GM18520 (cell line): ENCODE measurements around the gene ZNF80.
A peak's percentile ranks its signal among the peaks of the same experiment; 100 is the strongest.
"Not testable (repeated sequence)": the region's sequence is repeated elsewhere in the genome, so short reads cannot be mapped to it uniquely, and the experiment has no call there.

Source experiments
- ATAC-seq: cut with Tn5 transposase; IDR thresholded peaks from one replicate; pipeline ENCODE4 v1.9.1; 2021; ENCODE audit not compliant: unreplicated experiment

The ZNF80 gene

DNA sequence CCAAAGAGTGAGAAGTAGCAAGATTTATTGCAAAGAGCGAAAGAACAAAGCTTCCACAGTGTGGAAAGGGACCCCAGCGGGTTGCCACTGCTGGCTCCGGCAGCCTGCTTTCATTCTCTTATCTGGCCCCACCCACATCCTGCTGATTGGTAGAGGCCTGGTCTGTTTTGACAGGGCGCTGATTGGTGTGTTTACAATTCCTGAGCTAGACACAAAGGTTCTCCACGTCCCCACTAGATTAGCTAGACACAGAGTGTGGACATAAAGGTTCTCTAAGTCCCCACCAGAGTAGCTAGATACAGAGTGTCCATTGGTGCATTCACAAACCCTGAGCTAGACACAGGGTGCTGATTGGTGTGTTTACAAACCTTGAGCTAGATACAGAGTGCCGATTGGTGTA lies at the start of gene ZNF80:
Gene ZNF80, minus strand, starts transcription at position 101 of the 400 bp plus-strand sequence. CDS start 504 bp downstream, outside the sequence.
- ATAC-seq, result not testable (repeated sequence)

DNA sequence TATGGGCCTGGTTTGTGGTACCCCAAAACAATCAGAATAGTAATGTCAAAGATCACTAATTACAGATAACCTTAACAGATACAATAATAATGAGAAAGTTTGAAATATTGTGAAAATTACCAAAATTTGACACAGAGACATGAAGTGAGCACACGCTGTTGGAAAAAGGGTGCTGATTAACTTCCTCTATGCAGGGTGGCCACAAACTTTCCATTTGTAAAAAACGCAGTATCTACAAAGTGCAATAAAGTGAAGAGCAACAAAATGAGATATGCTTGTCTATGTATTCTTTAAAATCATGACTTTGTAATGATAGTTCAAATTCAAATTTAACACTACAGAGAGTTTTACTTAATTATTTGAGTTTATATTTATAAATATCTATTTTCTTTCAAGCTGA lies 48.9 kb upstream of the ZNF80 start:
- ATAC-seq, result no peak

DNA sequence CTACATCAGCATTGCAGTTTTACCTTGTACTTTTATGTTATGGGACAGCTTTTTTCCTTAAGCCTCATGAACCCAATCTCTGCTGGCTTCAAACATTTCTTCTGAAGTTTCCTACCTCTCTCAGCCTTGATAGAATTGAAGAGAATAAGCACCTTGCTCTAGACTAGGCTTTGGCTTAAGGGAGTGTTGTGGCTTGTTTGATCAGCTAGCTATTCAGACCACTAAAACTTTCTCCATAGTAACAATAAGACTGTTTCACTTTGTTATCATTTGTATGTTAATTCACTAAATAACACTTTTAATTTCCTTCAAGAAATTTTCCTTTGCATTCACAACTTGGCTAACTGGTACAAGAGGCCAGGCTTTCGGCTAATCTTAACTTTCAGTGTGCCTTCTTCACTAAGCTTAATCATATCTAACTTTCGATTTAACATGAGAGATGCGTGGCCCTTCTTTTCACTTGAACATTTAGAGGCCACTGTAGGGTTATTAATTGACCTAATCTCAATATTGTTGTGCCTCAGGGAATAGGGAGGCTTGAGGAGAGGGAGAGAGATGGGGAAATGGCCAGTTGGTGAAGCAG lies 48.4 kb upstream of the ZNF80 start:
- no peak for ATAC-seq

DNA sequence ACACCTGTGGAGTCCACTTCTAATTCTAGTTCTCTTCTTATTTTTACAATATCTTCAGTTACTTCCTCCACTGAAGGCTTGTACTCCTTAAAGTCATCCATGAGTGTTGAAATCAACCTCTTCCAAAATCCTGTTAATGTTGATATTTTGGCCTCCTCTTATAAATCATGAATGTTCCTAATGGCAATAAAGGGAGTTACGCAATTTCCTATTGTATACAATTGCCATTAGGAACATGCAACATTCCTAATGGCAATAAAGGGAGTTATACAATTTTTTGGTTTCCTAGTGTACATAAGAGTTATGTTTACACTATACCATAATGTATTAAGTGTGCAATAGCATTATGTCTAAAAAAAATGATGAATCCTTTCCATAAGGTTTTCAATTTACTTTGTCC lies 47.3 kb upstream of the ZNF80 start:
- ATAC-seq, result no peak

DNA sequence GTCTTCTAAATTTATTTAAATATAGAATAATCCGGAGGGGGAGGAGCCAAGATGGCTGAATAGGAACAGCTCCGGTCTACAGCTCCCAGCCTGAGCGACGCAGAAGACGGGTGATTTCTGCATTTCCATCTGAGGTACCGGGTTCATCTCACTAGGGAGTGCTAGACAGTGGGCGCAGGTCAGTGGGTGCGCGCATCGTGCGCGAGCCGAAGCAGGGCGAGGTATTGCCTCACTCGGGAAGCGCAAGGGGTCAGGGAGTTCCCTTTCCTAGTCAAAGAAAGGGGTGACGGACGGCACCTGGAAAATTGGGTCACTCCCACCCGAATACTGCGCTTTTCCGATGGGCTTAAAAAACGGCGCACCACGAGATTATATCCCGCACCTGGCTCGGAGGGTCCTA lies 39.5 kb upstream of the ZNF80 start:
- ATAC-seq, result not testable (repeated sequence)

DNA sequence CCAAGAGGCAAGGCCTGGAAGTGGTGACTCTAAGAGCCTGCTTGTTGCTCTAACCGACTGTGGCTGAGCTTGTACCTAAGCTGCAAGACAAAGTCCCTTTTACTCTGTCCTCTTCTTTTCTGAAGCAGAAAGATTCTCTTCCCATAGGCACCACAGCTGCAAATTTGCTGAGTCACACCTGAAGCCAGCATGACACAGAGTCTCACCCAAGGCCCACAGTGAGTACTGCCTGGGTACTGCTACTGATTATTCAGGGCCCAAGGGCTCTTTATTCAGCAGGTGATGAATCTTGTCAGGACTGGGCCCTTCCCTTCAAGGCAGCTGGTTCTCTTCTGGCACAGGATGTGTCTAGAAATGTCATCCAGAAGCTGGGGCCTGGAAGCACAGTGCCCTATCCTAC lies 37.6 kb upstream of the ZNF80 start:
- ATAC-seq, result no peak

DNA sequence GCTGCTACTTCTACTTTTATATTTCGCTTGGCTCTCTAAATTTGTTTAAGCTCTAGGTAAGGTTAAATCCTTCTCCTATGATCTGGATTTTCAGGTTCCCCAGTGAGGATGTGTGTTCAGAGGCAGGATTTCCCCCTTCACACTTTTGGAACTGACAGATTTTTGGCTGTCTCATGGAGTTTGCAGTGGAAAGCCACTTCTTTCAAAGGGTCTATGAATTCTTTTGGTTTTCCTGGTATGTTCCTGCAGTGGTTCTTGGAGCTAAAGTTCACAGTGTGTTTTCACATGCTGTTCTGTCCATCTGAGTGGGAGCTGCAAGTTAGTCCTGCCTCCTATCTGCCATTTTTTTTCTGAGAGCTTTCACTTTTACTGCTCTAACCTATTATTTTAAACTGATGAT lies 34.9 kb upstream of the ZNF80 start:
- no peak for ATAC-seq

DNA sequence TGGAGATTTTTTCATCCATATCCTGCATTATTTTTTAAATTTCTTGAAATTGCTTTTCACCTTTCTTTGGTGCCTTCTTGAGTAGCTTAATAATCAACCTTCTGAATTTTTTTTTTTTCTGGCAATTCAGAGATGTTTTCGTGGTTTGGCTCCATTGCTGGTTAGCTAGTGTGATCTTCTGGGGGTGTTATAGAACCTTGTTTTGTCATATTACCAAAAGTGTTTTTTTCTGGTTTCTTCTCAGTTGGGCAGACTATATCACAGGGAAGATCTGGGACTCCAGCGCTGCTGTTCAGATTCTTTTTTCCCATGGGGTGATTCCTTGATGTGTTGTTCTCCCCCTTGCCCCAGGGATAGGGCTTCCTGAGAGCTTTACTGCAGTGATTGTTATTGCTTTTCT lies 32.6 kb upstream of the ZNF80 start:
- no peak for ATAC-seq

DNA sequence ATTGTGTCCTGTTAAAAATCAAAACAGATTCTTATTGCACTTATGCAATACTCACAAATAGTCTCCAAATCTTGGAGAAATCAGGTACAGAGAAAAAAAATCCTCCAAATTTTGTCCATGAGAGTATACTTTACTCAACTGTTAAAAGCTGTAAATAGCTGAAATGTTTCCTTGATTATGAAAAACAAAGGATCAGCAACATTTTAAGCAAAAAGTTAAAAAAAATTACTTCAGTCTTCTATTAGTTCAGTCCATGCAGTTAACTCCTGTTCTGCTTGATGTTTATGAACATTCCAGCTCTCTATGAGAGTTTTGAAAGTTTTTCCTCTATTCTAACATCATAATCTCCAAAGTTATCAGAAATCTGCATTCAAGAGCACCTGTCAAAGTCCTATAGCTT lies 22.8 kb upstream of the ZNF80 start:
- no peak for ATAC-seq

DNA sequence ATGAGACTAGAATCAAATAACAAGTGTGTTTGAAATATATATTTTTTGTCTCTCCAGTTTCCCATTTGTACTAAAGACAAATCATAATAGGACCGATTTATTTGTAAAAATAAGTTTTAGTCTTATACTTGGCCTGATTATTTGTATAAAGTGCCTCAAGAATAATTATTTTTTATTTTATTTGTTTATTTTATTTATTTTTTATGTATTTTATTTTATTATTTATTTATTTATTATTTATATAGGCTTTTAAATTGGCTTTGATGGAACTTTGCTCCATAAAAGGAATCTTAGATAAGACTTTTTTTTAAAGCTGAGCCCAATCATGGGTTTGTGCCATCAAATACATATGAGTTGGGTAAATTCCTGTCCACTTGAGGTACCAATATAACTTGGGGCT lies 22.2 kb upstream of the ZNF80 start:
- no peak for ATAC-seq

DNA sequence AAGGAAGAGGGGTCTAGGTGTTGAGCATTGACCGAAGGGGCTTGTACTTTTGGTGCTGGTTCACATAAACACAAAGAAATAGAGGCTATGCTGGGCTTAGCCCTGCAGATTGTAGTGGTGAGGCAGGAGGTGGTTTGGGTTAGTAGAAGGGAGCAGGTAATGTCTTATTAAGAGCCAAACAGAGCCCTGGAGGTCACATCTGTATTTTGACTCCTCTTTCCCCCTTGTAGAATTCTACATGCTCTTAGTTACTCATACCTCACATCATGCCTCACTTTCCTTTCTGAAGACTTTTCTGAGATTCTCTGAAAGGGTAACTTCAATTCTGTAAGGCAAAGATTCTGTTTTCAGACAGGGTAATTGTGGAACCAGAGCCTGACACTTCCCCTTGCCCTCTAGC lies 16.1 kb upstream of the ZNF80 start:
- ATAC-seq, result no peak

DNA sequence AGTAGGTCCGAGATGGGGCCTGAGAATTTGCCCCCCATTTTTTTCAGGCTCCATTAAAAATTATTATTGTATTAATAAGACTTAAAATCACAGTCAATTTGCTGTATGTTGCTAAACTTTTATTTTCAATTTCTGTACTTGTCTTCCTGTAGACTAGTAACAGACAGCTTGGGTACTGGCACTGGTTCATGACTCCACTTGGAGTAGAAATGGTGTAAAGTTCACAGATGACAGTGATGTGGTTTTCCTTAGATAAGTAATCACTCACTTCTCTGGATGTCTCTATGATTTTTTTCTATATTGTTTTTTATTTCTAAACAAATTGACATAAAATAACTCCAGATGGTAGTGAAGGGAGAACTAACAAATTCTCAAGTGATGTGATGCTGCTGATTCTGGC lies 15.6 kb upstream of the ZNF80 start:
- ATAC-seq, result no peak

DNA sequence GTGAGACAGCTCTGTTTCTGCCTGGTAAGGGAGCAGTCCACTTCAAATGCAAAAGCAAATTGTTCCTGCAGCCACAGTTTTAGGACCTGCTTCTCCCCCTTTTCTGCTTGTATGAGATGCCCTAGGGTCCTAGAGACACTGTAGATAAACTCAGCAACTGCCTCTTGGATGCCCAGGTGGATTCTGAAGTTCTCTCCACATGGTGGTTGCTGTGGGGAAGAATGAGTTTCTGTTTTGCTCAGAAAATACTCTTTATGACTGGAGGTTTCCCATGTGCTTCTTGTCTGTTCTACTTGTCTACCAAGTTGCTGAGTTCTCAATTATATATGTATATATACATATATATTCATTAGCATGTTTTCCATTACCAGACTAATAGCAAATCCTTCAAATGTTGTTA lies 5.6 kb upstream of the ZNF80 start:
- ATAC-seq, result peak; percentile 98

DNA sequence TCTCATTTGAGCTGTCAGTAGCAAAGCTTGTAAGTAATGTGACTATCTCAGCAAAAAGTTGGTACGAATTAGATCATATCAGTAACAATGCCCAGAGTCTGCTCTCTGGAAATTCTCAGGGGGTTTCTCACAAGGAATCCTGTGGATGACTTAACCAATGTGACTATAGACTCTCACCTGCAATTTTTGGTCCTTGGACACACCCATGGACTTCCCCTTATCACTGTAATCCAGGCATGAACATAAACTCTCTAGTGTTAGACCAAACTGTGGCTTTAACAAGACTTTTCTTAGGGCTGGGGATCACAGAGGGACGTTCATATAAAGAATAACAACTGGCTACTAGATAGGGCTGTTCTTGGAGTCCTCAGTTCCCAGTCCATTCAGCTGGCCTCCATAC lies 3.9 kb upstream of the ZNF80 start:
- ATAC-seq, result no peak

DNA sequence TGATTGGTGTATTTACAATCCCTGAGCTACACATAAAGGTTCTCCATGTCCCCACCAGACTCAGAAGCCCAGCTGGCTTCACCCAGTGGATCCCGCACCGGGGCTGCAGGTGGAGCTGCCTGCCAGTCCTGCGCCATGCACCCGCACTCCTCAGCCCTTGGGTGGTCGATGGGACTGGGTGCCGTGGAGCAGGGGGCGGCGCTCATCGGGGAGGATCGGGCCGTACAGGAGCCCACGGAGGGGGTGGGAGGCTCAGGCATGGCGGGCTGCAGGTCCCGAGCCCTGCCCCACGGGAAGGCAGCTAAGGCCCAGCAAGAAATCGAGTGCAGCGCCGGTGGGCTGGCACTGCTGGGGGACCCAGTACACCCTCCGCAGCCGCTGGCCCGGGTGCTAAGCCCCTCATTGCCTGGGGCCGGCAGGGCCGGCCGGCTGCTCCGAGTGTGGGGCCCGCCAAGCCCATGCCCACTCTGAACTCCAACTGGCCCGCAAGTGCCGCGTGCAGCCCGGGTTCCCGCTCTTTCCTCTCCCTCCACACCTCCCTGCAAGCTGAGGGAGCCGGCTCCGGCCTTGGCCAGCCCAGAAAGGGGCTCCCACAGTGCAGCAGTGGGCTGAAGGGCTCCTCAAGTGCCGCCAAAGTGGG lies 888 bp upstream of the ZNF80 start:
- ATAC-seq, result not testable (repeated sequence)

DNA sequence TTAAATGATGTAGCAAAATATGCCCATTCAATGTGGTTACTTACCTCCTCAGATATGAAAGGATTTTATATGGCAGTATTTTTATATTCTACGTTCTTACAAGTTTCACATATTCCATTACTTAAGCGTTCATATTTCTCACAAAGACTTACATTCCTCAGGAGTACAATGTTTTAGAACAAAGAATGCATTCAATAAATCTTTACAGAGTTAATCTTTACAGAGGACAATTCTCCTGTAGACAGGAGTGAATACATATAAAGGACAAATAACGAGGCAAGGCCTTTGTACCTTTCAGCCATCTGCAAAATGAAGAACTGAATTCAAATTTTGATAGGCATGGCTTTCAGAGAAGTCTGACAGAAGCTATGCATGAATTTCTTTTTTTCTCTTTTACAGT lies 1.9 kb downstream of the ZNF80 start:
- no peak for ATAC-seq

DNA sequence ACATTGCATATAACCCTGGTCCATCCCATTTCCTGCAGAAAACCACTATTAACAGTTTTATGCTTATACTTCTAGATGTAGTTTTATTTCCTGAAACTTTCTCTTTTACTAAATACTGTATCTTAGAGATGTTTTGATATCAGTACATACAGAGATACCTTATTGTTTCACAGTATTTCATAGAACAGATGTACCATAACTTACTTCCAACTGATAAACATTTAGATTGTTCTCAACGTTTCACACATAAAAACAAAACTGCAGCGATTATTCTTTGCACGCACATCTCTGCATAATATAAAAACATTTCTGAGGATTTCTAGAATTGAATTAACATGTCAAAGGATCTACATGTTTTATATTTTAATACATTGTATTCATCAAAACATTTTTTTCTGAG lies 2.6 kb downstream of the ZNF80 start:
- ATAC-seq, result no peak

DNA sequence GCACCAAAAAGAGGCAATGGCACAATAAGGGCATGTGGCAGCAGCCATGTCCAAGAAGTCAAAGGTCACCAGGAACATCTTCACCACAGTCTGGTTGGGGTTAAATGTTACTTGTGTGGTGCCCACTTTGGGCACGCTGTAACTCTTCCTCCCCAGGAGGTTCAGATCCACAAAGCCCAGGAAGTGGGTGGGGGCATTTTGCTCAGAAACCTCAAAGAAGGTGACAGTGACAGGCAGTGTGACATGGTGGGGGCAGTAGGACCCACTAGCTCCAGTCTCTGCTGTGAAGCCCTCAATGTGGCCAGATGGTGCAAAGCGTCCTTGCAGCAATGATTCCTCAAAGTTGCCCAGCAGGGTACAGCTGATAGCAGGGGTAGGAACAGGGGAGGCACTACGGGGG lies 5.8 kb downstream of the ZNF80 start:
- no peak for ATAC-seq

DNA sequence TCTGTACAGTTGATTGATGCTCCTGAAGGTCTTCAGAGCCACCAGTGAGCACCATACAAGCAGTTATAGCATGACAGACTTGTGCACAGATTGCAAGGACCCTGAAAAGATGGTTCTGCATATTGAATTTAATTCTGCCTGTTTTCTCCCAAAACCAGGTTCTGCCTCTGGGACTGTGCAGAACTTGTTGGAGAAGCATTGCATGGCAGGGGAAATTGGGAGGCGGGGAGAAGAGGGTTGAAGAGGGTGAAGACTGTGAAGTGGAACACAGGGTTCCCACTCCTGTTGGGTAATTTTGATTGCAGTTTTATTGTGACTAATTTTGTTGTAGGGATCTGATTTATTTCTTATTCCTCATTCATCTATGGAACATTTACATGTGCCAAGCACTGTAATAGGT lies 10.3 kb downstream of the ZNF80 start:
- ATAC-seq, result no peak

DNA sequence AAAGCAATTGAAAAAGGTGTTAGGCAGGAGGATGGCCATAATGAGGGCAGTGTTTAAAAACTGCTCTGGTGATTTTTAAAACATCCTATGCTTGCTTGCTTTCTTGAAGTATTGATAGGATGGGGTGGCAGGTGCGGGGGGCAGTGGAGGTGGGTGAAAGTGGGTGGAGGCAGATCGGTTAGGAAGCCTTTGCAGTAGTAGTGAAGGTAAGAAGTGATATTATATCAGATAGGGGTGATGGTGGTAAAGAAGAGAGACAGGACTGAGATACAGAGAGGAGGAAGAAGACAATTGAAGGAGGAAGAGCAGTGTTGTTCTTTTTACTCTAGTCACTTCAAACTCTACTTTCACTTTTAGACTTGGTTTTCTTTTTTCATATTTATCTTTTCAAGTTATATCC lies 11.1 kb downstream of the ZNF80 start:
- ATAC-seq, result no peak

DNA sequence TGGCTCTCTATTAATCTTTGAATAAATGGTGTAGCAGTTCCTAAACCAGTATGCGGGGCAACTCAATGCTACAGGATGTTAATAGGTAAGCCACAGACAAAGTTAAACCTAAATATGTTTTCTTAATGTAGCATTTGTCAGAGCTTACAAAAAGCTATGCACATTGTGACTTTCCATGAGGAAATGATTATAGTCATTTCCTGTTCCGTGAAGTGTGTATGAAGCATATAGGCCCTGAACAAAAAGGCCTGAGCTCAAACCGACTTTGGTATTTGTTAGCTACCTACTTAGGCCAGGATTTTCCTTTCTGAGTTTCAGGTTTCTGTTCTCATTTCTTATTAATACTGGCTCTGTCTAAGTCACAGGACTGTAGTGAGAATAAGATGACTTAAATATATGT lies 14.2 kb downstream of the ZNF80 start:
- ATAC-seq, result peak; percentile 64

DNA sequence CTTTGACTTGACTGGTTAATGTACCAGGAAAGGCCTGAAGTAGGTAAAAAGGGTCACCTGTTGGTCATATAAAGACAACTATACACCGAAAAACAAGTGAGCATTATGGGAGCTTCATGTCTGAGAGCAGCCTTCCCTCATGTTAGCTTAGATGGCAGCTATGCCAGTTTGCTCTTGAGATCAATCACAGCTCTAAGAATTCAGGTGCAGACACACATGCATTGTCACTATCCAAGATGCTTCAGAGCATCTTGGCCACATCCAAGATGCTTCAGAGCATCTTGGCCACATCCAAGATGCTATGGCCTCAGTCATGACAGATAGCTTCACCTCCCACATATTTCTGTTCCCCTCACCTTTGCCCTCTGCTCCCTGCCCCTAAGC lies 15.5 kb downstream of the ZNF80 start:
- no peak for ATAC-seq

DNA sequence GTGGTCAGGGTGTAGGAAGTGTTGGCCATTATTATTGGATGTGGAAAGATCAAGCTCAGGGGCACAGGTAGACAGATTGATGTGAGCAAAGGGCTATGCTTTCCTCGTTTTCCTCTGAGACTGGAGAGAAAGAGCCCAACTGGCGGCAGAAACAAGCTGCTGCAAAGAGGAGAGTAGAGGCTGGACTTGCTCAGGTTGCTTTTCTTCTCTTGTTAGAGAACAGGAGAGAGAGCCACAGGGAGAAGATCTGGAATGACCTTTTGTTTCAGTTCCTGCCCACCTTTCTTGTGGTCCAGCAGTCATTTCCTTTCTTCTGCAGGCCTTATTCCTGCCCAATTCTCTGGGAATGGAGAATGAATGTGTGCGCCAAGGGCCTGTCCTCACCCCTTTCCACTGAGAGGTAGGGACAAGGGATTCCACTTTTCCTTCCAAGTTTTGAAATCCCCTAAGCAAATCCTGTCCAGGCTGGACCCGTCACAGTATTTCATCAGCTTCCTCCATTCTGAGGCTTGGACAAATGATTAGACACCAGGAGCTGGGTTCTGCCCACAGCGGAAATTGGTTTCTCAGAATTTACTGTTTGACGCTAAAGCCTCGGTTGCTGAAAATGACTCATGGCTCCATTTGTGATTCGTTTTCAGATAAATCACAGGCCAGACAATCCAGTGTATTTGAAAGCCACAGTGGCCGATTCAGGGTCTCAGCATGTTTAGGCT lies 16.1 kb downstream of the ZNF80 start:
- ATAC-seq, result no peak
